ENCODE measurements around the gene PRG2.

GRCh38 chr11:57361926-57362325 lies 28.5 kb downstream of the PRG2 start:
- TF ChIP-seq POLR2AphosphoS5 (IDR thresholded peaks at IDR 0.05) (no peak), CTCF (IDR thresholded peaks at IDR 0.05) (no peak)

All from upper lobe of left lung (tissue), 4 donors.